ENCODE results near the gene CREM. TPM values are rescaled to one million over a fixed set of nuclear protein-coding genes. Genes with fewer than 3 reads are reported as not detected.
A peak's percentile ranks its signal among the peaks of the same experiment; 100 is the strongest.

The CREM gene
- total RNA-seq, 1 experiment from 2014 or later, result 21.4 TPM

- CTCF ChIA-PET, result interaction anchor here (2.0 kb wide), 2 partner anchors 12 to 100 kb away, joined by 4 to 8 read pairs; no protein-coding TSS in a partner anchor
- intact Hi-C loops (cut with micrococcal nuclease), result loop anchor here (2.0 to 5.0 kb wide), 2 partner anchors 224 to 562 kb away; no protein-coding TSS in a partner anchor
- Histone ChIP-seq H2AFZ (ENCODE audit: low read depth, low read length, poor library complexity, severe bottlenecking) (peak overlapping the region; percentile 36), H3K9me3 (ENCODE audit: control insufficient read depth in 1 of 2, insufficient read depth in 1 of 2, low read depth in 1 of 2, low read length in 2 of 2) (no peaks in the 10 kb centered on the region), H3K4me1 (ENCODE audit: control insufficient read depth in 1 of 2, insufficient read depth in 2 of 2, low read length in 2 of 2) (peaks cover 0 to 13% of the 10 kb centered on the region in 2 experiments; a peak in 3 of 4 replicates), H3K9ac (ENCODE audit: low read length) (no peak overlapping the region), H3K36me3 (ENCODE audit: control insufficient read depth in 1 of 2, insufficient read depth in 2 of 2, low read length in 2 of 2) (no peaks in the 10 kb centered on the region), H3K79me2 (ENCODE audit: insufficient read depth, low read length) (no peaks in the 10 kb centered on the region), H3K4me3 (replicated peaks in 1 of 2; ENCODE audit: low read depth in 1 of 2, low read length in 2 of 2) (no peak overlapping the region), H3K9me2 (ENCODE audit: insufficient read depth) (no peaks in the 10 kb centered on the region), H3K27ac (ENCODE audit: low read depth, low read length) (no peak overlapping the region), H4K20me1 (ENCODE audit: insufficient read depth) (no peaks in the 10 kb centered on the region), H3K27me3 (ENCODE audit: insufficient read depth, low read length) (no peaks in the 10 kb centered on the region), H3K4me2 (ENCODE audit: low read length) (no peak overlapping the region)
- TF ChIP-seq RAD21 (IDR thresholded peaks at IDR 0.05; ENCODE audit: low read depth) (no peak), ZBTB33 (IDR thresholded peaks at IDR 0.05; ENCODE audit: extremely low read depth, insufficient replicate concordance, low read length) (no peak), ZNF274 (IDR thresholded peaks at IDR 0.05; ENCODE audit: low read depth, low read length) (no peak), ATF3 (IDR thresholded peaks at IDR 0.05) (no peak), REST (IDR thresholded peaks at IDR 0.05; ENCODE audit: low read depth) (no peak)
- POLR2A ChIA-PET, result interaction anchor here (1.4 kb wide), 1 partner anchor 93 kb away, joined by 3 read pairs; the partner anchor contains the start of gene CREM
- DNase-seq (ENCODE audit: low read depth, low spot score) (no peak), ATAC-seq (no peak)
- RAD21 ChIA-PET (ENCODE audit: low non-redundant PET in 1 of 2, low total read pairs in 2 of 2, uncharacterized antibody in 2 of 2, unreplicated experiment in 2 of 2), result interaction anchor here in 1 of 2 experiments (0.7 to 0.8 kb wide), 2 partner anchors 256 to 562 kb away, joined by 5 read pairs; no protein-coding TSS in a partner anchor
- no TSS peak for BruUV-seq (replicated peaks)
Observed at GRCh38 chr10:35219292-35219691, 92.6 kb downstream of the CREM start.

All from HCT116 (cell line).